ENCODE measurements around the gene CENPF.
"Not testable (repeated sequence)": the region's sequence is repeated elsewhere in the genome, so short reads cannot be mapped to it uniquely, and the experiment has no call there.

Gene CENPF

DNA sequence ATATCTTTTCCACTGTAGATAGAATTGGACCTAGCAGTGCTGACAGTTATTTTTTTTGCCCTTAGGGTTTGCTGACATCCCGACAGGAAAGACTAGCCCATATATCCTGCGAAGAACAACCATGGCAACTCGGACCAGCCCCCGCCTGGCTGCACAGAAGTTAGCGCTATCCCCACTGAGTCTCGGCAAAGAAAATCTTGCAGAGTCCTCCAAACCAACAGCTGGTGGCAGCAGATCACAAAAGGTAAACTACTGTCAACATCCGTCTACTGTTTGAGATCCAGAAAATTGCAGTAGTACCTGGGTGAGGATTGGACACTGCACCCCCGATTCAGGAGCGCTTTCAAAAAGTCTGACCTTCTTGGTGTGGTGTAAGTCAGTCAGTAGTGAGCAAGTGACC lies 55.8 kb downstream of the CENPF start:
- no peak for DNase-seq (ENCODE audit: low spot score)

- no peak for DNase-seq (ENCODE audit: low spot score)
These were observed 57.2 kb downstream of the CENPF start for GRCh38 chr1:214660190-214660589.

DNA sequence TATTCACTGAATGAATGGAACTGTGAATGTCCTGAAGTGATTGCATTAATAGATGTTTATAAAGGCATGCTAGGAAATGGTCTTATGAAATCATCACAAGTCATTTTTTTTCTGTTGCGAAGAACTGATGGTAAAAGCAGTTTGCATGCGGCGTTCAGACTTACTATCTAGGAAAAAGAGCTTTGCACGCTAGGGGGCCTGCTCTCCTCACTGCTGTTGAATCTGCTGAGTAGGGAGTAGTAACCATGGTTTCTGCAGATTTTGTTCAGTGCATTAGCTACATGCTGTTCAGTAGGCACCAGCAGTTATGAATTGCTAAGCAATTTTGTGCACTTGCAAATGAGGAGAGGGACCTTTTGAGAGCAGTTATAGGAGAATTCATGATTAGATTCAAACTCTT lies 57.9 kb downstream of the CENPF start:
- no peak for DNase-seq (ENCODE audit: low spot score)

DNA sequence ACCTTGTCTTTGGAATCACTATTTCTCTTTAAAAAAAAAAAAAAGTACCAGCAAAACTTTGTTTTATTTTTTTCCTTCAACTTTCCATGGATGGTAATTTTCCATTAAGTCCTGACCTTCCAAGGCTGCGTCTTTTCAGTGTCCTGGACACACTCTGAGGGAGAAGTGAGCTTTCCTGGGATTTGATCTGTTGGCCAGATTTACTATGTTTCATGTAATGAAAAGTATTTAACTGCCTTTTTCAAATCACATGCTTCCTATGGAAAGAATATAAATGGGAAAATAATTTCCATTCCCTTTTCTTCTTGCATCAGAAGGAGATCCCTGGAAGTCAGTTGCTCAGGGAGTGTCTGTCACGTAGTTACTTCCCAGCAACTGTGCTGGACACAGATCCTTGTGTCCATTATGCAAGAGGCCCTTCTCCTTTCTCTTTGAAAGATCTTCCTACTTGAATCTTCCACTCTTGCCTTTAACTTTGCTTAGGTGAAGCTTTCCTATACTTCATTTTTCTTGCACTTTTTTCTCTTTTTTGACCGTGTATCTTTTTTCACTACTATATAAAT lies 59.3 kb downstream of the CENPF start:
- no peak for DNase-seq (ENCODE audit: low spot score)

GRCh38 chr1:214664651-214665433 lies 61.8 kb downstream of the CENPF start:
- no peak for DNase-seq (ENCODE audit: low spot score)

- DNase-seq (ENCODE audit: low spot score): no peak
These were observed 62.7 kb downstream of the CENPF start for GRCh38 chr1:214665606-214666110.

- DNase-seq (ENCODE audit: low spot score): no peak
These were observed 63.7 kb downstream of the CENPF start for GRCh38 chr1:214666674-214667073.

GRCh38 chr1:214670098-214670497 lies 67.1 kb downstream of the CENPF start:
- DNase-seq (ENCODE audit: low spot score): no peak

DNA sequence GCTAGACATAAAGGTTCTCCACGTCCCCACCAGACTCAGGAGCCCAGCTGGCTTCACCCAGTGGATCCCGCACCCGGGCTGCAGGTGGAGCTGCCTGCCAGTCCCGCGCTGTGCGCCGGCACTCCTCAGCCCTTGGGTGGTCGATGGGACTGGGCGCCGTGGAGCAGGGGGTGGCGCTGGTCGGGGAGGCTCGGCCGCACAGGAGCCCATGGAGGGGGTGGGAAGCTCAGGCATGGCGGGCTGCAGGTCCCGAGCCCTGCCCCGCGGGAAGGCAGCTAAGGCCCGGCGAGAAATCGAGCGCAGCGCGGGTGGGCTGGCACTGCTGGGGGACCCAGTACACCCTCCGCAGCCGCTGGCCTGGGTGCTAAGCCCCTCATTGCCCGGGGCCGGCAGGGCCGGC lies 70.0 kb downstream of the CENPF start:
- not testable (repeated sequence) for DNase-seq (ENCODE audit: low spot score)

- no peak for DNase-seq (ENCODE audit: low spot score)
These were observed 70.6 kb downstream of the CENPF start for GRCh38 chr1:214673576-214673975.

DNA sequence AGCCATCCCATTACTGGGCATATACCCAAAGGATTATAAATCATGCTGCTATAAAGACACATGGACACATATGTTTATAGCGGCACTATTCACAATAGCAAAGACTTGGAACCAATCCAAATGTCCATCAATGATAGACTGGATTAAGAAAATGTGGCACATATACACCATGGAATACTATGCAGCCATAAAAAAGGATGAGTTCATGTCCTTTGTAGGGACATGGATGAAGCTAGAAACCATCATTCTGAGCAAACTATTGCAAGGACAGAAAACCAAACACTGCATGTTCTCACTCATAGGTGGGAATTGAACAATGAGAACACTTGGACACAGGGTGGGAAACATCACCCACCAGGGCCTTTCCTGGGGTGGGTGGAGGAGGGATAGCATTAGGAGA lies 72.5 kb downstream of the CENPF start:
- DNase-seq (ENCODE audit: low spot score): not testable (repeated sequence)

- DNase-seq (ENCODE audit: low spot score): no peak
These were observed 73.8 kb downstream of the CENPF start for GRCh38 chr1:214676747-214677146.

DNA sequence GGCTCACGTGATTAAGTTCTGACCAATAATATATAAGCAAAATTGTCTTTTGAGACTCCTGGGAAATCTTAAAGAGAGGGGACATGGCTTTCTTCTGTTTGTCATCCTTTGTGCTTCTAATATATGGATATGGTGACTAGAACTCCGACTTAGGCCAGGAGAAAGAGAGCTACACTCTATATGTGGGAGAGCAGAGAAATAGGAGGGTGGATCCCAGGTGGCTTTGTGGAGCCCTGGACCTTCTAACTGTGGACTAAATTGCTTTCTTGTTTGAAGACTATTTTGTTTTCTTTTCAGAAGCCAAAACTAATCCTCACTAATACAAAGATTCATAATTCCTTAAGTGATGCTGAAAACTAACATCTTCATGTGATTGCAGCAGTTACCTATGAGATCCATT lies 75.0 kb downstream of the CENPF start:
- no peak for DNase-seq (ENCODE audit: low spot score)

- DNase-seq (ENCODE audit: low spot score): no peak
These were observed 75.4 kb downstream of the CENPF start for GRCh38 chr1:214678386-214678785.

DNA sequence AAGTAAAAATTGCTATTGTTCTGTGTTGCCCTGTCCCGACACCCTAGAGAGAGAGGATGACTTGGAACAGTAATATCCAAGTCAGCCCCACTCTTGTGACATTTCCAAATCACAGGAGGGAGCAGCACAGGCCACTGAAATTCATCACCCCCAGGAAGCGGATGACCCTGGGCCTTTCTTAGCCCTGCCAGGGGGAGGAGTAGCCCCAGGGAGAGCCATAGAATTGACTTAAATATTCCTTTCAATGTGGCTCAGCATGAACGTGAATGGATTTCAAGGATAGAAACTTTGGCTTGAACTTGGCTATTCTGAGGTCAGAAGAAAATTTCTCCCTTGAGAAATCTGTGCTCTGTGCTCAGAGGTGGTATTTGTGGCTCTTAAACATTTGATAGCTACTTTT lies 80.6 kb downstream of the CENPF start:
- DNase-seq (ENCODE audit: low spot score): no peak

- DNase-seq (ENCODE audit: low spot score): no peak
These were observed 82.9 kb downstream of the CENPF start for GRCh38 chr1:214685906-214686305.

DNA sequence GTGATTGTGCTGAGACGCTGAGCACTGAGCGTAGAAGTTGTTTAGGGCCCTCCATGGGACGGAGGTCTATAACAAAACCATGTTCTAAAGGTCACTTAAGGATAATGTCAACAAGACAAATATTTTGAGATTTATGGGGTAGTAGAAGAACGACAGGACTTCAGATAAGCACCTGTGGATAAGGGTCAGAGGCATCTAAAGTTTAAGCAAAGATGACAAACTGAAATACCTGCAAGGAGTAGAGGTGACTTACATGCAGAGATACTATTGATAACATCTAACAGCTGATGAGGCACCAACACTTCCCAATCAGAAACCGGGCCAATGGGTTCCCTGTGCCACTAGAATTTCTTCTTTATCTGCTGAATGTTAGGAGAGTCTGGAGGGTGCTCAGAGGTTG lies 83.5 kb downstream of the CENPF start:
- no peak for DNase-seq (ENCODE audit: low spot score)

DNA sequence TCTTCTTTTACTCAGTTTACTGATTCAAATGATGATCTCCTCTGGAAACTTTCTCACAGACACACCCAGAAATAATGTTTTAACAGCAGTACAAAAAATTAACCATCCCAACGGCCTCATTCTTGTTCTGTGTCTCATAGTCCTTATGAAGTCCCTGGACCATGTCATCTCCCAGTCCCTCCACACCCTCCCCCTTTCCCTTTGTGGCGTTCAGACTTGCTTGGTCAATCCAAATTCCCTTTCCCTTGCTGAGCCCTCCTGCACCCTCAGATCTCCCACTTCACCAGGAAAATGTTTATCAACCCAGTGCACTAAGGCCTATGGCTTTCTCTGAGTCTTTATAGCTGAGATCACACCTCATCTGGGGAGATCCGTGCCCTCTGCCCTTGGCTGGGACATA lies 85.9 kb downstream of the CENPF start:
- no peak for DNase-seq (ENCODE audit: low spot score)

- no peak for DNase-seq (ENCODE audit: low spot score)
These were observed 91.8 kb downstream of the CENPF start for GRCh38 chr1:214694769-214695168.

DNA sequence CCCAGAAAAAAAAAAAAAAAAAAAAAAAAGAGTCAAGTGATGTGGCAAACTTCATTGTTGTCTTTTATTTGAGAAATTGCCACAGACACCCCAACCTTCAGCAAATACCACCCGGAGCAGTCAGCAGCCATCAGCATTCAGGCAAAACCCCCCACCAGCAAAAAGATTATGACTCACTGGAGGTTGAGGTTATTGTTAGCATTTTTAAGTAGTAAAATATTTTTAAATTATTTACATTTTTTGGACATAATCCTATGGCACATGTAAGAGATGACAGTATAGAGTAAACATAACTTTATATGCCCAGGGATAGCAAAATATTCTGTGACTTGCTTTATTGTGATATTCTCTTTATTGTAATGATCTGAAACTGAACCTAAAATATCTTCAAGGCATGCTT lies 95.6 kb downstream of the CENPF start:
- no peak for DNase-seq (ENCODE audit: low spot score)

DNA sequence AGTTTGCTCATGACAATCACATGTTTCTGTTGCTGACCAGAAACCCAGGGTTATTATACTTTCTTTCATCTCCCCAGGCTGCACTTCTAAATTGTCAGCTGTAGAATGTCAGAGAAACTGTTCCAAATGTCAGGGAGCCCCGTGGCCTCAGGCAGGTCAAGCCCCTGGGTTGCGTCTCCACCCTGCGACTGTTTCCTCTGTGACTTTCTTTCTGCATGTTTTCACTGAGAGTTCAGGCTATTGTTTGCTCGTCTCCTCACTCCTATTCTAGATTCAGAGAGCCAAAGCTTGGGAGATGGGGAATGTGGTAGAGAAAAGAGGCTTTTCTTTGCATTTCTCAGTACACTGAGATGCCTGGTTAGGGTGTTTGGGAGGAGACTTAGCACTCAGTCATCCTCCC lies 97.4 kb downstream of the CENPF start:
- DNase-seq (ENCODE audit: low spot score): no peak

DNA sequence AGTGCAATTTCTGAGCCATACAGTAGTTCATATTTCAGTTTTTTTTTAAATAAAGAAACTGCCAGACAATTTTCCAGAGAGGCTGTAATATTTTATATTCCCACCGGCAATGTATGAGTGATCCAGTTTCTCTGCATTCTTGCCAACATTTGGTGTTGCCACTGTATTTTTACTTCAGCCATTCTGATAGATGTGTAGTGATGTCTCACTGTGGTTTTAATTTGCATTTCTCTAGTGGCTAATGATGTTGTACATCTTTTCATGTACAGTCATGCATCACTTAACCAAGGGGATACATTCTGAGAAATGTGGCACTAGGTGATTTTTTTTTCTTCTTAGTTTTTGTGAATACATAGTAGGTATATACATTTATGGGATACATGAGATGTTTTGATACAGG lies 99.6 kb downstream of the CENPF start:
- no peak for DNase-seq (ENCODE audit: low spot score)

GRCh38 chr1:214707306-214708087 lies 104.5 kb downstream of the CENPF start:
- DNase-seq (ENCODE audit: low spot score): no peak

Measured in RKO (cell line).